ENCODE measurements around the gene TATDN3. TPM values are rescaled to one million over a fixed set of nuclear protein-coding genes. Genes with fewer than 3 reads are reported as not detected.
"Not testable (repeated sequence)": the region's sequence is repeated elsewhere in the genome, so short reads cannot be mapped to it uniquely, and the experiment has no call there.

TATDN3 gene
- total RNA-seq, 1 donor from 2014 or later: 31.4 TPM

- TF ChIP-seq, protein P1, sequence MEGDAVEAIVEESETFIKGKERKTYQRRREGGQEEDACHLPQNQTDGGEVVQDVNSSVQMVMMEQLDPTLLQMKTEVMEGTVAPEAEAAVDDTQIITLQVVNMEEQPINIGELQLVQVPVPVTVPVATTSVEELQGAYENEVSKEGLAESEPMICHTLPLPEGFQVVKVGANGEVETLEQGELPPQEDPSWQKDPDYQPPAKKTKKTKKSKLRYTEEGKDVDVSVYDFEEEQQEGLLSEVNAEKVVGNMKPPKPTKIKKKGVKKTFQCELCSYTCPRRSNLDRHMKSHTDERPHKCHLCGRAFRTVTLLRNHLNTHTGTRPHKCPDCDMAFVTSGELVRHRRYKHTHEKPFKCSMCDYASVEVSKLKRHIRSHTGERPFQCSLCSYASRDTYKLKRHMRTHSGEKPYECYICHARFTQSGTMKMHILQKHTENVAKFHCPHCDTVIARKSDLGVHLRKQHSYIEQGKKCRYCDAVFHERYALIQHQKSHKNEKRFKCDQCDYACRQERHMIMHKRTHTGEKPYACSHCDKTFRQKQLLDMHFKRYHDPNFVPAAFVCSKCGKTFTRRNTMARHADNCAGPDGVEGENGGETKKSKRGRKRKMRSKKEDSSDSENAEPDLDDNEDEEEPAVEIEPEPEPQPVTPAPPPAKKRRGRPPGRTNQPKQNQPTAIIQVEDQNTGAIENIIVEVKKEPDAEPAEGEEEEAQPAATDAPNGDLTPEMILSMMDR (IDR thresholded peaks at IDR 0.05): no peak
- peaks cover 12% of the 10 kb centered on the region for H3K9me3 Mint-ChIP-seq
- H3K4me3 Mint-ChIP-seq: no peak overlapping the region
- CTCF ChIA-PET: no interaction called here
- no peaks in the 10 kb centered on the region for H3K27me3 Mint-ChIP-seq
- POLR2A ChIA-PET: no interaction called here
- DNase-seq (no peak), ATAC-seq (ENCODE audit: low read depth) (no peak)
- intact Hi-C loops (cut with micrococcal nuclease): no loop called here
- H3K27ac Mint-ChIP-seq: no peak overlapping the region
- peaks cover 5% of the 10 kb centered on the region for H3K36me3 Mint-ChIP-seq (ENCODE audit: low read depth)
- peaks cover 16% of the 10 kb centered on the region for H3K4me1 Mint-ChIP-seq
These were observed 32.5 kb downstream of the TATDN3 start for GRCh38 chr1:212824201-212824600.

DNA sequence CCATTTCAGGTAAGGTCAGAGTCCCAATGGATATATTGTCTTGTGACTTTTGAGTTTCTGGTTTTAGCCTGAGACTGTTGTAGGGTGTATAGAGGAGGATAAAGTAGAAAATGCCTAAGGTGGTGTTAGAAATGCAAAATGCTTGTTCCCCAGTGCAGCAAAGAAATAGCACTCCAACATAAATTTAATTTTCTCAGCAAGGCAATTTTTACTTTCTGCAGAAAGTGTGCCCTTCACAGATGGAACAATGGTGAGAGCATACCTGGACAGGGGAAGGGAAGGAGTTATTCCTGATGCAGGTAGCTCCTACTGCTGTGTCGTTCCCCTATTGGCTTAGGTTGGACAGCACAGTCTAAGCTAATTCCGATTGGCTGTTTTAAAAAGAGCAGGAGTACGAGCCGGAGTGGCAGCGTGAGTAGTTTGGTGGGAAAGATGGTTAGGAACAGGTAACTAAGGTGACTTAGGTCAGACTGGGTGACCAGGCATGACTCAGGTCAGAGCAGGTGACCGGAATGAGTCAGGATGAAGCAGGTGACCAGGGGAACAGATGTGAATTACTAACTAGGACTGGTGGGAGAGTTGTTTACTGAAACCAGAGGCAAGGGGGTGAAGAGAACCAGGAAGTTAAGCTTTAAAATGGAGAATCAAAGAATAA, 34.2 kb downstream of the TATDN3 start:
- H3K36me3 Mint-ChIP-seq (ENCODE audit: low read depth): peaks cover 5% of the 10 kb centered on the region
- TF ChIP-seq, protein P1 (IDR thresholded peaks at IDR 0.05): no peak
- no peak overlapping the region for H3K4me3 Mint-ChIP-seq
- intact Hi-C loops (cut with micrococcal nuclease): no loop called here
- POLR2A ChIA-PET: no interaction called here
- ATAC-seq (ENCODE audit: low read depth) (no peak), DNase-seq (no peak)
- H3K27ac Mint-ChIP-seq: no peak overlapping the region
- peaks cover under 1% of the 10 kb centered on the region for H3K4me1 Mint-ChIP-seq
- CTCF ChIA-PET: no interaction called here
- no peaks in the 10 kb centered on the region for H3K27me3 Mint-ChIP-seq
- H3K9me3 Mint-ChIP-seq: peaks cover 12% of the 10 kb centered on the region

GRCh38 chr1:212827171-212827776, 35.6 kb downstream of the TATDN3 start:
- ATAC-seq (ENCODE audit: low read depth) (no peak), DNase-seq (no peak)
- intact Hi-C loops (cut with micrococcal nuclease): no loop called here
- peaks cover 8% of the 10 kb centered on the region for H3K4me1 Mint-ChIP-seq
- no peak overlapping the region for H3K27ac Mint-ChIP-seq
- peaks cover 5% of the 10 kb centered on the region for H3K36me3 Mint-ChIP-seq (ENCODE audit: low read depth)
- H3K27me3 Mint-ChIP-seq: no peaks in the 10 kb centered on the region
- ChIA-PET POLR2A (interaction anchor here (0.6 kb wide), 1 partner anchor 54 kb away, joined by 3 read pairs; no protein-coding TSS in a partner anchor), CTCF (interaction anchor here (1.0 kb wide), 1 partner anchor 13 kb away, joined by 4 read pairs; no protein-coding TSS in a partner anchor)
- H3K9me3 Mint-ChIP-seq: peaks cover 12% of the 10 kb centered on the region
- H3K4me3 Mint-ChIP-seq: no peak overlapping the region
- TF ChIP-seq, protein P1 (IDR thresholded peaks at IDR 0.05): no peak

DNA sequence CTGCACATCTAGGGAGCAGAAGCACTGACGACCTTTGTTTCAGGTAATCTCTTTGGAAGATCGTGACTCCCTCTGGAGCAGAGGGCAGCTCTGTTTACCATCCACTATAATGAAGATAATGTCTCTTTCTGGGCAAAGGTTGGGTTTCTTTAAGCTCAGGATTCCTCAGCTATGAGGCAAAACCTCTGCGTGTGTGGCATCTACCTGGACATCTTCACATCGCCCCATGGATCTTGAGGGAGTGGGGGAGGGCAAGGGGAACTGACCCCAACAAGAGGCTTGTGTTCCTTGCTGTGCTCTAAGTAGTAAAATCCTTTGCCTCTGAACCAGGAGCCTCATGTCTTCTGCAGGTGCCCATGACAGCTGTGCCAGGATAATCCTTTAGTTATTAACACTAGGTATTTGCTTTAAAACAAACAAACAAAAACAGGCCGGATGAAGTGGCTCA, 36.2 kb downstream of the TATDN3 start:
- POLR2A ChIA-PET: no interaction called here
- Mint-ChIP-seq H3K27me3 (no peaks in the 10 kb centered on the region), H3K4me1 (peaks cover 8% of the 10 kb centered on the region), H3K4me3 (no peak overlapping the region), H3K9me3 (peaks cover 12% of the 10 kb centered on the region), H3K36me3 (ENCODE audit: low read depth) (peaks cover 5% of the 10 kb centered on the region), H3K27ac (no peak overlapping the region)
- no peak for DNase-seq
- ATAC-seq (ENCODE audit: low read depth): no peak
- intact Hi-C loops (cut with micrococcal nuclease): no loop called here
- CTCF ChIA-PET: interaction anchor here (1.0 kb wide), 1 partner anchor 13 kb away, joined by 4 read pairs; no protein-coding TSS in a partner anchor
- TF ChIP-seq, protein P1 (IDR thresholded peaks at IDR 0.05): no peak

GRCh38 chr1:212828395-212828794, 36.7 kb downstream of the TATDN3 start:
- ATAC-seq (ENCODE audit: low read depth): no peak
- H3K4me1 Mint-ChIP-seq: peaks cover 8% of the 10 kb centered on the region
- no peak overlapping the region for H3K4me3 Mint-ChIP-seq
- intact Hi-C loops (cut with micrococcal nuclease): no loop called here
- TF ChIP-seq, protein P1 (IDR thresholded peaks at IDR 0.05): no peak
- CTCF ChIA-PET: interaction anchor here (1.0 kb wide), 1 partner anchor 14 kb away, joined by 4 read pairs; no protein-coding TSS in a partner anchor
- H3K9me3 Mint-ChIP-seq: peaks cover 12% of the 10 kb centered on the region
- peaks cover 5% of the 10 kb centered on the region for H3K36me3 Mint-ChIP-seq (ENCODE audit: low read depth)
- no peak overlapping the region for H3K27ac Mint-ChIP-seq
- H3K27me3 Mint-ChIP-seq: no peaks in the 10 kb centered on the region
- no peak for DNase-seq
- POLR2A ChIA-PET: interaction anchor here (0.7 kb wide), 1 partner anchor 776 kb away, joined by 4 read pairs; no protein-coding TSS in a partner anchor

DNA sequence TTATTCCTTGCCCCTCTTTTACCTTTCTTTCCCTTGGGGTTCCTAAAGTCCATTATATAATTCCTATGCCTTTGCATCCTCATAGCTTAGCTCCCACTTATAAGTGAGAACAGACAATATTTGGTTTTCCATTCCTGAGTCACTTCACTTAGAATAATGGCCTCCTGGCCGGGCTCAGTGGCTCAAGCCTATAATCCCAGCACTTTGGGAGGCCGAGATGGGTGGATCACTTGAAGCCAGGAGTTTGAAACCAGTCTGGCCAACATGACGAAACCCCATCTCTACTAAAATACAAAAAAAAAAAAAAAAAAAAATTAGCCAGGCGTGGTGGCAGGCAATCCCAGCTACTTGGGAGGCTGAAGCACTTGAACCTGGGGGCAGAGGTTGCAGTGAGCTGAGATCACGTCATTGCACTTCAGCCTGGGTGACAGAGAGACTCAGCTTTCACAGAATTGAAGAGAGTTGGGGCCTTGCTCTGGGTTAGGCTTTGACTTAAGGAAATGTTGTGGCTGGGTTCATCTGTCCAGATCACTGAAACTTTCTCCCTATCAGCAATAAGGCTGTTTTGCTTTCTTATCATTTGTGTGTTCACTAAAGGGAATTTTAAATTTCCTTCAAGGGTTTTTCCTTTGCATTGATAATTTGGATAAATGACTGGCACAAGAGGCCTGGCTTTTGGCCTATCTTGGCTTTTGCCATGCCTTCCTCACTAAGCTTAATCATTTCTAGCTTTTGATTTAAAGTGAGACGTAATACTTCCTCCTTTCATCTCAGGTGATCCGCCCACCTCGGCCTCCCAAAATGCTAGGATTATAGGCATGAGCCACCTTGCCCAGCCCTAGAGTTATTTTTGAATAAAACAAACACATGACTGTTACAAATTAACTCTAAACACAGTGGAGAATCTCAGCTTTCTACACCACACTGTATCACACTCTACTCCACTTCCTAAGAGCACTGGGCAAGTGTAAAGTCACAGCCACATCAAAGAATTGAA, 41.8 kb downstream of the TATDN3 start:
- H3K27ac Mint-ChIP-seq: peak overlapping the region; percentile 46
- H3K9me3 Mint-ChIP-seq; DNase-seq; CTCF ChIA-PET; H3K36me3 Mint-ChIP-seq (ENCODE audit: low read depth); H3K4me3 Mint-ChIP-seq; H3K27me3 Mint-ChIP-seq: not testable (repeated sequence)
- peaks cover 12% of the 10 kb centered on the region for H3K4me1 Mint-ChIP-seq
- intact Hi-C loops (cut with micrococcal nuclease): loop anchor here (2.0 kb wide), 1 partner anchor 25 kb away; the partner anchor contains the start of gene FLVCR1
- POLR2A ChIA-PET: interaction anchor here (0.6 to 1.9 kb wide), 4 partner anchors 24 to 927 kb away, joined by 3 to 11 read pairs (median 4); partner anchors contain the start of gene FLVCR1
- peak; percentile 42 for ATAC-seq (ENCODE audit: low read depth)

Data from activated B cell treated with CpG ODN at 0.5 μM for 24 hours (primary cell).